OCI-LY1 (cell line): ENCODE results near the gene CNPY2.
A peak's percentile ranks its signal among the peaks of the same experiment; 100 is the strongest.

Source experiments
- EZH2 ChIP-seq: fragments of 200-600 bp; sonication (generic), shearing (Covaris generic); IDR thresholded peaks from 2 replicates; pipeline ENCODE4 v1.8.0; 2017; ENCODE audit warnings: borderline replicate concordance, mixed run types, mild to moderate bottlenecking, antibody characterized with exemption, low read length, moderate library complexity, mixed read lengths
- TF ChIP-seq, protein P1 (sequence below): fragments of 200-600 bp; sonication (generic), shearing (Covaris generic); IDR thresholded peaks from 2 replicates; pipeline ENCODE4 v1.5.1; 2017; ENCODE audit warnings: mild to moderate bottlenecking, antibody characterized with exemption, low read length, moderate library complexity, mixed read lengths

DNA sequence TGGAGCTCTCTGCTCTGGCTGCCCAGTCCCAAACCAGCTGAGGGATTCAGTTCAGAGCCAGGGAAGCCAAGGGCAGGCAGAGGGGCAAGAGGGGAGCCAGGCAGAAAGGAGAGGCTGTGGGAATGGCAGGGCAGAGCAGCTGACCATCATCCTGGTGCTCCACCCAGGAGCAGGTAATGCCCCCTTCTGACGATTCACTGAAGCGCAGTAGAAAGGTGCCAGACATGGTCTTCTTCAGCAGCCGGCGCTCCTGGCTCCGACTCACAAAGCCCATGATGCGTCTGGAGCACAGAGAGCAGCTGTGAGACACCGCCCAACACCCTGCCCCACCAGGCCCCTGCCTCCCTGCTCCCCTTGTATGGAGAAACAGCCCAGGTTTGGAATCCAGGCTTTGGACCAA lies 30.9 kb upstream of the CNPY2 start:
- no peak for TF ChIP-seq EZH2
- TF ChIP-seq, protein P1, sequence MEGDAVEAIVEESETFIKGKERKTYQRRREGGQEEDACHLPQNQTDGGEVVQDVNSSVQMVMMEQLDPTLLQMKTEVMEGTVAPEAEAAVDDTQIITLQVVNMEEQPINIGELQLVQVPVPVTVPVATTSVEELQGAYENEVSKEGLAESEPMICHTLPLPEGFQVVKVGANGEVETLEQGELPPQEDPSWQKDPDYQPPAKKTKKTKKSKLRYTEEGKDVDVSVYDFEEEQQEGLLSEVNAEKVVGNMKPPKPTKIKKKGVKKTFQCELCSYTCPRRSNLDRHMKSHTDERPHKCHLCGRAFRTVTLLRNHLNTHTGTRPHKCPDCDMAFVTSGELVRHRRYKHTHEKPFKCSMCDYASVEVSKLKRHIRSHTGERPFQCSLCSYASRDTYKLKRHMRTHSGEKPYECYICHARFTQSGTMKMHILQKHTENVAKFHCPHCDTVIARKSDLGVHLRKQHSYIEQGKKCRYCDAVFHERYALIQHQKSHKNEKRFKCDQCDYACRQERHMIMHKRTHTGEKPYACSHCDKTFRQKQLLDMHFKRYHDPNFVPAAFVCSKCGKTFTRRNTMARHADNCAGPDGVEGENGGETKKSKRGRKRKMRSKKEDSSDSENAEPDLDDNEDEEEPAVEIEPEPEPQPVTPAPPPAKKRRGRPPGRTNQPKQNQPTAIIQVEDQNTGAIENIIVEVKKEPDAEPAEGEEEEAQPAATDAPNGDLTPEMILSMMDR = peak; percentile 32; the same call in 1 of the 2 replicates
